GM19438 (cell line): ENCODE measurements around the gene LRRC70.
"Not testable (repeated sequence)": the region's sequence is repeated elsewhere in the genome, so short reads cannot be mapped to it uniquely, and the experiment has no call there.

Source experiments
- ATAC-seq: cut with Tn5 transposase; IDR thresholded peaks from one replicate; pipeline ENCODE4 v1.9.1; 2021; ENCODE audit warnings: low read depth; ENCODE audit not compliant: unreplicated experiment

LRRC70 gene

GRCh38 chr5:62578540-62578939, at the start of gene LRRC70:
Gene LRRC70 (plus strand): TSS chr5:62578819. CDS start chr5:62579439, 620 bp downstream.
- ATAC-seq, result peak; percentile 94

GRCh38 chr5:62533597-62533996, 45.0 kb upstream of the LRRC70 start:
- ATAC-seq, result no peak

DNA sequence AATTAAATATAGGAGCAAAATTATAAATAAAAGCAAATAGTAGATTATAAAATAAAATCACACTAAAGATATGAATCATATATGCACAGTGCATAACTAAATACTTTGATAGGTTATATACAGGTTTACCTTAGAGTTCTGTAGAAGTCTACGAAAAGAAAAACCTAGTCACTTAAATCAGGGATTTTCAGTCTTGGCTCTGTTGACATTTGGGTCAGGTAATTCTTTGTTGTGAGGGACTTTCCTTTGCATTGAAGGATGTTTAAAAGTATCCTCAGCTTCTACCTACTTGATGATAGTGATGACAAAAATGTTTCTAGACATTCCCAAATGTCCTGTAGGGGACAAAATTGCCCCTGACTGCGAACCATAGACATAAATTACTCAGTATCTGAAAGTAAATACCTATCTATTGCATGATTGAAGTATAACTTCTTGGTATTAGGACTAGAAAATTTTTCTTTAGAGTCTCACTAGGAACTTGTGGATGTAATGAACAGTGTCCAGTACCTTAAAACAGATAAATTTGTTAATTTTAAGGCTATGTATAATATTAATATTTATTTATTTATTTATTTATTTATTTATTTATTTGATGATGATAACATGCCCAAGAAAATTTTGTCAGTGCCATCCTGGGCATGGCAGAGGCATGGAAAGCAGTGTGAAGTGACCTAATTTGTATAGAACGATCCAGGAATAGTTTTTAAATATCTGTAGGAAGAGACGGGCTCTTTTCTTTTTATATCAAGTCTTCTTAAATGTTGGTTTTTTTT, 44.0 kb upstream of the LRRC70 start:
- no peak for ATAC-seq

GRCh38 chr5:62536232-62536631, 42.4 kb upstream of the LRRC70 start:
- ATAC-seq, result no peak

DNA sequence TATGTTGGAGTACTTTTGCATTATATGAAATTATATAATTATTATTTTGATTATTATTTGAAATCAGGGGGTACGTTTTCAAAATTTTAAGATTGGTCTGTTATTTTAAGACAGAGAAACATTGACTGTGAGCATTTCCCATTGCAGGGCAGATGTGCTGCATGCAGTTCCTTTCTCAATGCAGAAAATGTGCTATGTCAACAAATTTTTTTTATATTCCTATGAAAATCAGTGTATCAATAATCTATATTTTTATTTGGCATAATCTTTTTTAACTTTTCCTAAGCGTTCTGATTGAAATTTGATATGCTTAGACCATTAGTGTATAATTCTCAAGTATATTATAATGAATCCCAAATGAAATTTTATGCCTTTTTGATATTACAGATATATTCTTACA, 41.8 kb upstream of the LRRC70 start:
- no peak for ATAC-seq

GRCh38 chr5:62538017-62538942, 40.3 kb upstream of the LRRC70 start:
- no peak for ATAC-seq

DNA sequence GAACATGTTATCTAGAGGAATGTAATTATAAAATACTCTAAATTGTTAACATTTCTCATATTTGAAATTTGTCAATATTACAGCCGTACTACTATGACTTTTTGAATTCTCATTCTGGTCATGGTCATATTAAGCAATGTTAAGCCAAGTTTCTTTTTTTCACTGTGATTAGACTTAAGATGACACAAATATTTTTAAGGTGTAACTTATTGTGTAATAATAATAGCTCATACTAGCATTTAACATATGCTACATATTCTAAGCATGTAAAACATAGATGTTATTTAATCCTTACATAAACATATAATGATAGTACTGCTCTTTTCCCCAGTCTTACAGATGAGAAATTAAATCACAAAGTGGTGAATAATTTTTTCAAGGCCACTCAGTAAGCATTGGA, 35.9 kb upstream of the LRRC70 start:
- ATAC-seq, result no peak

DNA sequence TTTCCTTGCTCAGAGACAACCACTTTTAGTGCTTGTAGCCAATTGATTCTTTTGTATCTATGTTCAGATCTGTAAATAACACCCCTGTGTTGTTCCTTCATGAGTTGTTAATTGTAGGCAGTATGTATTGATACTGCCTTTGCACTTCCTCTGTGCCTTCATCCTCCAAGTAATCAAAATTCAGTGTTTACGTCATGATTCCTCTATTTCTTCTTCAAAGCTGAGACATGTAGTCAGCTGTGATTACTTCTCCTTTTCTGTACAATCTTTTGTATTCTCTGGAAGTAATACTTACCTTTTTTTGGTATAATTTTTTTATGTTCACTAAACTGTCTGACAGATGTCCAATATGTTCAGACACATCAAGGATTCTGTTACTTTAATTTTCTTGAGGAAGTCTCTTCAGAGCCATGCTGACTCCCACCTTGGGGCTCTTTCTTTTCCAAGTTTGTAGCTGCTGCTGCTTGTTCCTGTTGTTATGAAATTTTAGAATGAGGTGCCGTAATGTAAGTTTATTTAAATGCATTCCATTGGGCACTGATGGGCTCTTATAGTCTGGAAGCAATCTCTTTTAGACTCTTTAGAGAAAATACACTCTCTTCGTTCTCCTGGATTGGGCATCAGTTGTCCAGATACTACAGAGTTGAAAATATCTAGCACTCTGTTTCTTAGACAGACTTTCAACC, 30.5 kb upstream of the LRRC70 start:
- ATAC-seq, result no peak

GRCh38 chr5:62550103-62550502, 28.5 kb upstream of the LRRC70 start:
- ATAC-seq, result no peak

DNA sequence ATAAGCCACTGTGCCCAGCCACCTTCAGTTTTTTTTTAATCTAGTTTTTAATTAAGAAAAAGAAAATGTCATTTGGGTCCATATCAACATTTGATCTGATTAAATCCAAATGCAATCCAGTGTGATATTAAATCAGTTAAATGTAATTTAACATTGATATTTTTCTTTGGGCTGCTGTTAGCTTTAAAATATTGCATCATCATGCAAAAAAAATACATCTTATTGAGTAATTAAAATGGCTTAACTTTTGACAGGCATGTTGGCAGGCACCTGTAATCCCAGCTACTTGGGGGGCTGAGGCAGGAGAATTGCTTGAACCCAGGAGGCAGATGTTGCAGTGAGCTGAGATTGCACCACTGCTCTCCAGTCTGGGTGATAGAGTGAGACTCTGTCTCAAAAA, 22.7 kb upstream of the LRRC70 start:
- no peak for ATAC-seq

- ATAC-seq, result no peak
Observed at GRCh38 chr5:62558941-62559340, 19.7 kb upstream of the LRRC70 start.

GRCh38 chr5:62560786-62561185, 17.8 kb upstream of the LRRC70 start:
- no peak for ATAC-seq

DNA sequence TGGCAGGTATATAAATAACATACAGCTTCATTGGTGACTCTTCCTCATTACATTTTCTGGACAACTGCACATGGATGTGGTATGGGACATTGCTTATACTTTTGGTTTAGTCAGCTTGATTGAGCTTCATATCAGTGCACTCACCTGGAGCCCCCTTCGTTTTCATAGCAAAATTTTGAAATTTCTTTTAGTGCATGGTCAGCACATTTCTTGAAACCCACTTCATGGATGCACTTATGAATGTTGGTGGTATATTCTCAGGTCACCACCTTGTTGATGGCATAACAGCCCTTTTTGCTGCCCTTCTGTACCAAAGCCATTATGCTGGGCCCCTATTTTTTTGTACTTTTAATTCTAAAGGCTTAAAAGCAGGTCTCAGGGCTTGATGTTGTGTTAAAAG, 16.7 kb upstream of the LRRC70 start:
- ATAC-seq, result no peak

DNA sequence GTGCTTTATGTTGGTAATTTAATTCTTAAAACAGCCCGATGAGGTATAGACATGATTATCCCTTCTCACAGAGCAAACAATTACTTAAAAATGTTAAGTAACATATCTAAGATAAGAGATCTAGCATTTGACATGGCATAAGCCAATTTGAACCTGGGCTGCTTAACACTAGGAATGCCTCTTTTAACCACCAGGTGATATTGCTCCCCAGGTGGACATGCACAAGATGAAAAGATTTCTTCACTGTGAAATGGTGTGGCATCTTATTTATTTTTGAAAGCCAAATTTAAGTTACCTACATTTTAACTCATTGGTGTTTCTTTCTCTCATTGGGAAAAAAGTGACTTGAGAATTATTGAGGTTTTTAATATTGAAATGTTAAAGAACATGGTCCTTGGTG, 15.8 kb upstream of the LRRC70 start:
- ATAC-seq, result no peak

GRCh38 chr5:62564101-62564500, 14.5 kb upstream of the LRRC70 start:
- no peak for ATAC-seq

- not testable (repeated sequence) for ATAC-seq
Observed at GRCh38 chr5:62565740-62566139, 12.9 kb upstream of the LRRC70 start.

- no peak for ATAC-seq
Observed at GRCh38 chr5:62568143-62568542, 10.5 kb upstream of the LRRC70 start.

DNA sequence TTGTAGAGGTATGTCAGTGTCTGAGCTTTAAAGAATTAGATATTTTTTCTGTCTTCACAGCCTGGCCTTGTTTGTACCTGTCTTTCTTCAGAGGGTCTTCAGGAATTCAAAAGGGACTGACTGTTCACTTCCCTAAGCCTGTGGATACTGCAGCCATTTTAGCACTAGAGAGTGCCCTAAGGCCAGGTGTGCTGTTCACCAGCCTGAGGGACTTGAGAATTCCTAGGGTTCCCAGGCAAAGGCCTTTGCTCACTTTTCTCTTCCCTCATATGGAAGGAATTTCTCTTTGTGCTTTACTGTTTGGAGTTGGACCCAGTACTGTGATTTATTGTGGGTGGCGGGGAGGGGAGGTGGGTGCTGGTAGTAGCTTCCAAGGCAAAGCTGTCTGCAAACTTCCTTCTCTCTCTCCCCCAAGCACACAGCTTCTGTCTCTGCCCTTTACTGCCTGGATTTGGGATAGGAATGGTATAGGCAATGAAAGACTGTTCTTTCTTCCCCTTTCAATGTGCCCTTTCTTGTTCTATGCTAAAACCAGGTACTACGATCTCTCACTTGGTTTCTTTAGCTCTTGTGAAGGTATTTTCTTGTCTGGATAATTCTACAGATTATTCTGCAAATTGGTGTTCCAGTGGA, 9.7 kb upstream of the LRRC70 start:
- no peak for ATAC-seq

DNA sequence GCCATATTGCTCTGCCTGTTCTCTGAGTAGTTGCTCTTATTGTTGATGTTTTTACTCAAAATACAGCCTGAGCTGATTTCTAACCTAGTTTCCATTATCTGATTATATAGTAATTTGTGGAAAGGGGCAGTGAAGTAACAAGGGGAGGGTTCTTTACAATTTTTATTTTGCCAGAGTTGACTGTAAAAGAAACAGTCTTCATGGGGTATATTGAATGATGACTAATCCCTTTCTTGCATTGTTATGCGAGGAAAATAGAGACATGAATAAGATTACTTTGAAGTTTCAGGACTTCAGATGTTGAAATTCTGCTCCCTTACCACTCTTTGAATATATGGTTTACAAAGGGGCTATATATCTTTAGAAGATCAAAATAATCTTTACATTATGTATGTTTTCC, 9.1 kb upstream of the LRRC70 start:
- ATAC-seq, result no peak

GRCh38 chr5:62572918-62573514, 5.6 kb upstream of the LRRC70 start:
- no peak for ATAC-seq
